Prostate gland (tissue), 2 donors: ENCODE data around the gene NHS.
A peak's percentile ranks its signal among the peaks of the same experiment; 100 is the strongest.

ENCODE experiments used
- CTCF ChIP-seq, 4 experiments: fragments of 200-600 bp in 2 of 4; fragments of 450-650 bp in 2 of 4; sonication (generic) in 2 of 4; IDR thresholded peaks; 1 replicate in 3 of 4; 2 replicates in 1 of 4; pipeline ENCODE4 v1.5.1; 2016 to 2019; ENCODE audit warnings: antibody characterized with exemption in 4 of 4, mild to moderate bottlenecking in 2 of 4, moderate library complexity in 2 of 4
- POLR2AphosphoS5 ChIP-seq: sonication (generic); formaldehyde crosslinking; IDR thresholded peaks from one replicate; pipeline ENCODE4 v1.6.1; 2017; ENCODE audit warnings: antibody characterized with exemption

GRCh38 chrX:17374619-17375366, at the start of gene NHS:
- TF ChIP-seq CTCF (IDR thresholded peaks at IDR 0.05) = peak in 3 of 4 experiments; percentile 27 to 40 (median 30)
- no peak for TF ChIP-seq POLR2AphosphoS5
